K562 (cell line): ENCODE results near the gene PPP1R12C. TPM values are rescaled to one million over a fixed set of nuclear protein-coding genes. Genes with fewer than 3 reads are reported as not detected.
A peak's percentile ranks its signal among the peaks of the same experiment; 100 is the strongest.

Source experiments
- ADNP ChIP-seq: fragments of 200-800 bp; sonication (Bioruptor generic); IDR thresholded peaks from 2 replicates; pipeline ENCODE4 v1.6.1; 2016; ENCODE audit warnings: missing genetic modification characterization, missing compliant biosample characterization
- ATF7 ChIP-seq: fragments of 450-650 bp; IDR thresholded peaks from 2 replicates; pipeline ENCODE4 v1.7.1; 2014; ENCODE audit warnings: mild to moderate bottlenecking, moderate library complexity
- BCL6 ChIP-seq: fragments of 250-450 bp; sonication (Bioruptor Pico); IDR thresholded peaks from 2 replicates; pipeline ENCODE4 v1.4.0; 2020
- BHLHE40 ChIP-seq: IDR thresholded peaks from 2 replicates; pipeline ENCODE4 v1.6.1; 2011; ENCODE audit warnings: low read length, improper control_type of control experiment
- CAMTA2 ChIP-seq: fragments of 250-450 bp; sonication (Bioruptor Pico); conservative IDR thresholded peaks from 2 replicates; pipeline ENCODE4 v1.5.1; 2022
- CCNT2 ChIP-seq: IDR thresholded peaks from 2 replicates; pipeline ENCODE4 v1.6.1; 2011; ENCODE audit warnings: borderline replicate concordance, low read depth, mild to moderate bottlenecking, moderate library complexity, mixed read lengths, low read length; ENCODE audit not compliant: insufficient read length; ENCODE audit errors: extremely low read depth
- CREB1 ChIP-seq, 2 experiments: sonication (generic) in 1 of 2; formaldehyde crosslinking in 1 of 2; IDR thresholded peaks; 2 replicates each; pipeline versions ENCODE4 v1.6.1 to v1.8.0; 2012 to 2022; ENCODE audit warnings: inconsistent platforms in 1 of 2, mild to moderate bottlenecking in 1 of 2, missing genetic modification reagents in 1 of 2, moderate library complexity in 1 of 2
- CTBP1 ChIP-seq: fragments of 450-650 bp; IDR thresholded peaks from 2 replicates; pipeline ENCODE4 v1.6.1; 2016; ENCODE audit warnings: borderline replicate concordance
- ERF ChIP-seq: fragments of 450-650 bp; formaldehyde crosslinking; IDR thresholded peaks from 2 replicates; pipeline ENCODE4 v1.4.0; 2020; ENCODE audit warnings: mild to moderate bottlenecking, mixed read lengths
- ESRRA ChIP-seq: fragments of 450-650 bp; IDR thresholded peaks from 2 replicates; pipeline ENCODE4 v1.6.1; 2014; ENCODE audit warnings: low read depth, mild to moderate bottlenecking, moderate library complexity, borderline replicate concordance
- L3MBTL2 ChIP-seq: fragments of 450-650 bp; IDR thresholded peaks from 2 replicates; pipeline ENCODE4 v1.6.1; 2016; ENCODE audit warnings: mild to moderate bottlenecking, moderate library complexity
- MAZ ChIP-seq, 2 experiments: fragments of 450-650 bp in 1 of 2; sonication (generic) in 1 of 2; formaldehyde crosslinking; IDR thresholded peaks in 1 of 2; conservative IDR thresholded peaks in 1 of 2; 2 replicates each; pipeline versions ENCODE4 v1.4.0 to v1.5.0; 2020; ENCODE audit warnings: mild to moderate bottlenecking in 1 of 2, missing genetic modification reagents in 1 of 2
- MYC ChIP-seq, 2 experiments: fragments of 250-450 bp in 1 of 2; sonication (Bioruptor Pico) in 1 of 2; IDR thresholded peaks; 2 replicates each; pipeline versions ENCODE4 v1.5.1 to v1.6.1; 2012 to 2021; ENCODE audit warnings: low read depth in 2 of 2, borderline replicate concordance in 1 of 2, improper control_type of control experiment in 1 of 2, low read length in 1 of 2, mild to moderate bottlenecking in 1 of 2, moderate library complexity in 1 of 2
- NR4A1 ChIP-seq, 2 experiments: fragments of 250-450 bp in 1 of 2; fragments of 450-650 bp in 1 of 2; sonication (Bioruptor Pico) in 1 of 2; IDR thresholded peaks; 2 replicates each; pipeline versions ENCODE4 v1.4.0 to v1.6.1; 2016 to 2020; ENCODE audit warnings: mild to moderate bottlenecking in 2 of 2, missing compliant biosample characterization in 1 of 2, missing genetic modification characterization in 1 of 2, moderate library complexity in 1 of 2
- NRF1 ChIP-seq, 2 experiments: fragments of 450-650 bp; IDR thresholded peaks in 1 of 2; conservative IDR thresholded peaks in 1 of 2; 2 replicates each; pipeline ENCODE4 v1.6.1; 2014; ENCODE audit warnings: mild to moderate bottlenecking in 2 of 2
- PKNOX1 ChIP-seq: fragments of 450-650 bp; IDR thresholded peaks from 2 replicates; pipeline ENCODE4 v1.6.1; 2016
- POLR2G ChIP-seq: fragments of 200-400 bp; formaldehyde crosslinking; IDR thresholded peaks from 2 replicates; pipeline ENCODE4 v1.6.1; 2017; ENCODE audit warnings: low read depth, mild to moderate bottlenecking, antibody characterized with exemption, low read length, moderate library complexity
- SMAD3 ChIP-seq: fragments of 450-650 bp; formaldehyde crosslinking; conservative IDR thresholded peaks from 2 replicates; pipeline ENCODE4 v1.4.0; 2020; ENCODE audit warnings: mild to moderate bottlenecking
- YY1 ChIP-seq, 3 experiments: IDR thresholded peaks; 2 replicates each; pipeline ENCODE4 v1.6.1; 2011; ENCODE audit warnings: low read length in 2 of 3, mild to moderate bottlenecking in 2 of 3, moderate library complexity in 2 of 3, borderline replicate concordance in 1 of 3, control low read depth in 1 of 3, low read depth in 1 of 3; ENCODE audit not compliant: insufficient read depth in 3 of 3, insufficient replicate concordance in 2 of 3, control insufficient read depth in 1 of 3, insufficient read length in 1 of 3; ENCODE audit errors: extremely low read depth in 1 of 3
- ZBTB12 ChIP-seq: fragments of 250-450 bp; sonication (Bioruptor Pico); IDR thresholded peaks from 2 replicates; pipeline ENCODE4 v1.4.0; 2020
- ZBTB7A ChIP-seq: IDR thresholded peaks from 2 replicates; pipeline ENCODE4 v1.6.1; 2011; ENCODE audit warnings: low read depth, mild to moderate bottlenecking, low read length, moderate library complexity, borderline replicate concordance; ENCODE audit not compliant: control insufficient read depth
- ZFX ChIP-seq: sonication (generic); formaldehyde crosslinking; IDR thresholded peaks from 2 replicates; pipeline ENCODE4 v1.8.0; 2022; ENCODE audit warnings: mild to moderate bottlenecking, missing genetic modification reagents, moderate library complexity
- ZNF282 ChIP-seq: sonication (generic); formaldehyde crosslinking; IDR thresholded peaks from 2 replicates; pipeline ENCODE4 v1.8.1; 2023; ENCODE audit warnings: missing genetic modification reagents
- ZNF830 ChIP-seq: fragments of 250-450 bp; sonication (Bioruptor Pico); IDR thresholded peaks from 2 replicates; pipeline ENCODE4 v1.5.0; 2021; ENCODE audit warnings: mild to moderate bottlenecking
- polyA plus RNA-seq, 8 experiments: library from polyadenylated mRNA; depleted of rRNA in 4 of 8; stranded (reverse) in 5 of 8; unstranded in 3 of 8; fragments of >200 nt; fragmentation: Nextera tagmentation in 2 of 8; fragmentation: Illumina TruSeq in 1 of 8; extraction: Ambion mirVana in 2 of 8; extraction: Trizol in 1 of 8; gene quantifications; 2 replicates each; pipeline versions ENCODE4 v1.2.1 to v1.2.3, GENCODE V29; 2011 to 2014; ENCODE audit warnings: inconsistent platforms in 1 of 8, missing spikeins in 1 of 8
- total RNA-seq, 7 experiments: library from RNA; depleted of rRNA in 6 of 7; stranded (reverse); fragments of >200 nt in 6 of 7; fragmentation: Illumina TruSeq in 2 of 7; extraction: Trizol in 2 of 7; gene quantifications; 2 replicates each; pipeline versions ENCODE4 v1.2.1 to v1.2.3, GENCODE V29; 2011 to 2021; ENCODE audit warnings: low replicate concordance in 1 of 7

PPP1R12C gene
- total and polyA plus RNA-seq, 9 of the 15 experiments (the other 6 are each of a cell fraction or from before 2014, with no cell fraction given), result 1.8 to 136 (median 33.7) TPM

DNA sequence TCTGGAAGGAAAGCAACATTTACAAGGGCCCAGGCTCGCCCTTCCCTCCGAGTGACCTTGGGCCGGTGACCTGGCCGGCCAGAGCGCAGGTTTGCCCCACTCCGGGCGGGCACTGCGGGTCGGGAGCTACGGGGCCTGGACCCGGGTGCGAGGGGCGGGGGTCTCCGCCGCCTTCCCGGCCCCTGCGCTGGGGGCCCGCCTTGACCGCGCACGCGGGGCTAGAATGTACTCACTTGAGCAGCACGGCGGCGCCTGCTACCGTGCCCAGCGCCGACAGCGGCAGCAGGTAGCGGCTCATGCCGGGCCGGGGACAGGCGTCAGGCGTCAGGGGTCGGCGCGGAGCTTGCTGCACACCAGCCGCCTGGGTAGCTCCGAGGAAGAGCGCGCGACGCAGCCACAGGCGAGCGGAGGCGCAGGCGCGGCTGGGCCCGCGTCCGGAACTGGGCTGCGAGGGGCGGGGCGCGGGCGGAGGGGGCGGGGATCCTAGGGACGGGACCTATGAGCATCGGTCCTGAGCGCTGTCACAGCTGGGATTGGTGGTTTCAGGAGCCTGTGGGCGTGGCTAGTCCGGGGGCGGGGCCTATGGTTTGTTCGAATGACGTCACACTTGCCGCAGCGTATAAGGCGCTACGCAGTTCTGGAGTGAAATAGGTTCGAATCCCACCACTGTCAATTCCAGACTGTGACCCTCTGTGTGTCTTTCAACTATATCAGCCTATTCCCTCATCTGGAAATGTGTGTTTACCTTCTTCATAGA is 54.5 kb downstream of the PPP1R12C start, which contains the start of gene RDH13 (continued):
- TF ChIP-seq CTBP1 (0 out of 2 replicates have a peak, but pooled peaks have one; percentile 33), ZBTB12 (CRISPR knock-in tag) (peak; percentile 78), NR4A1 (CRISPR knock-in tag; IDR thresholded peaks at IDR 0.05) (no peak), NR4A1 (tag; IDR thresholded peaks at IDR 0.05) (no peak), MYC (IDR thresholded peaks at IDR 0.05; ENCODE audit: low read depth, low read length) (peak; percentile 46; the same call in 1 of the 2 replicates), MYC (CRISPR knock-in tag; IDR thresholded peaks at IDR 0.05; ENCODE audit: borderline replicate concordance, low read depth) (no peak), PKNOX1 (peak; percentile 82), MAZ (CRISPR knock-in tag; conservative IDR thresholded peaks at IDR 0.05 in 1 of 2, IDR thresholded peaks at IDR 0.05 in 1 of 2) (peak in 1 of 2 experiments; percentile 41; a peak in 2 of 4 replicates), ZBTB7A (peak; percentile 39; the same call in 1 of the 2 replicates), ZNF282 (peak; percentile 78), CAMTA2 (CRISPR knock-in tag) (no peak), POLR2G (peak; percentile 91), SMAD3 (CRISPR knock-in tag) (0 out of 2 replicates have a peak, but pooled peaks have one; percentile 34), ZFX (CRISPR knock-in tag) (peak; percentile 76), ERF (CRISPR knock-in tag) (0 out of 2 replicates have a peak, but pooled peaks have one; percentile 69), L3MBTL2 (peak; percentile 59), NRF1 (conservative IDR thresholded peaks at IDR 0.05 in 1 of 2, IDR thresholded peaks at IDR 0.05 in 1 of 2) (peak; percentile 93), ADNP (peak; percentile 98), ATF7 (peak; percentile 99), CREB1 (IDR thresholded peaks at IDR 0.05) (peak; percentile 88), CREB1 (CRISPR knock-in tag; IDR thresholded peaks at IDR 0.05) (peak; percentile 88), YY1 (IDR thresholded peaks at IDR 0.05; ENCODE audit: borderline replicate concordance in 1 of 3, control insufficient read depth in 1 of 3, extremely low read depth in 1 of 3, insufficient read depth in 3 of 3, insufficient read length in 1 of 3, insufficient replicate concordance in 2 of 3, low read depth in 1 of 3, low read length in 2 of 3) (peak in 2 of 3 experiments; percentile 17 to 46), BHLHE40 (peak; percentile 33; the same call in 1 of the 2 replicates), ZNF830 (CRISPR knock-in tag) (no peak), BCL6 (CRISPR knock-in tag) (no peak), CCNT2 (peak; percentile 39), ESRRA (peak; percentile 94)
